Vagina (tissue), 2 donors: ENCODE data around the gene GPN3.
A peak's percentile ranks its signal among the peaks of the same experiment; 100 is the strongest.

ENCODE experiments used
- POLR2A ChIP-seq, 2 donors: fragments of 450-650 bp; IDR thresholded peaks; one replicate each; pipeline ENCODE4 v1.6.1; 2017; ENCODE audit warnings: antibody characterized with exemption in 2 of 2, mild to moderate bottlenecking in 2 of 2, moderate library complexity in 2 of 2
- TF ChIP-seq, protein P1 (sequence below), 3 experiments: fragments of 450-650 bp in 2 of 3; fragments of 200-600 bp in 1 of 3; sonication (generic) in 1 of 3; IDR thresholded peaks; one replicate each; pipeline ENCODE4 v1.5.1; 2017 to 2019; ENCODE audit warnings: antibody characterized with exemption in 3 of 3, mild to moderate bottlenecking in 2 of 3, moderate library complexity in 2 of 3

DNA sequence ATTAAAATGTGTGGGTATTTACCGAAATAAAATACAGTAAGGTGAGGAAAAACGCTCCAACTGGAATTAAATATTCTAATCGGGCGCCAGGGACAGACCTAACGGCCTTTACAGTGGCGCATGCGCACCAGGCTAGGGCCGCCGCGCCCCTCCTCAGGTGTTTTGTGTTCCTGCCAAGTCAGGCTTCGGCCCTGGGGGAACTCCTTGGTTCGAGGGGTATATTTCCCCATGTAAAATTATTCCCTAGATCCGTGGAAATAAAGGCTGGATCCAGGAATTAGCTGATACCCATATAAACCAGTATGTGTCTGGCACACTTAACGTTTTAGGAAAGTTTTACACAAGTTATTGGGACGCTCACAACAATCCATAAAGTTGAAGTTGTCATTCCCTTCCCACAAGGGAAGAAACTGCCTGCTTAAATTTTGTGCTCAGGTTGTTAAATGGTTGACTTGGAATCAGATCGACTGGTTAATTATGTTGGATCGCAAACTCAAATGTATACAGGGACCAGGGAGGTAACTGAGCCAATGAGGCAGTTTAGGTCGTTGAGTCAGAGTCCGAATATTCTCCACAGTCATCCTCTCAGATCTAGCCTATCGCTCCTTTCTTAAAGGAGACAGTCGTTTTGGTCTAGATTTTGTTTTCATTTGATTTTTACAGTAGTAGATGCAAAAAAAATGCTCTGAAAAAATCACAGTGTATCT, 63.9 kb downstream of the GPN3 start:
- TF ChIP-seq, protein P1, sequence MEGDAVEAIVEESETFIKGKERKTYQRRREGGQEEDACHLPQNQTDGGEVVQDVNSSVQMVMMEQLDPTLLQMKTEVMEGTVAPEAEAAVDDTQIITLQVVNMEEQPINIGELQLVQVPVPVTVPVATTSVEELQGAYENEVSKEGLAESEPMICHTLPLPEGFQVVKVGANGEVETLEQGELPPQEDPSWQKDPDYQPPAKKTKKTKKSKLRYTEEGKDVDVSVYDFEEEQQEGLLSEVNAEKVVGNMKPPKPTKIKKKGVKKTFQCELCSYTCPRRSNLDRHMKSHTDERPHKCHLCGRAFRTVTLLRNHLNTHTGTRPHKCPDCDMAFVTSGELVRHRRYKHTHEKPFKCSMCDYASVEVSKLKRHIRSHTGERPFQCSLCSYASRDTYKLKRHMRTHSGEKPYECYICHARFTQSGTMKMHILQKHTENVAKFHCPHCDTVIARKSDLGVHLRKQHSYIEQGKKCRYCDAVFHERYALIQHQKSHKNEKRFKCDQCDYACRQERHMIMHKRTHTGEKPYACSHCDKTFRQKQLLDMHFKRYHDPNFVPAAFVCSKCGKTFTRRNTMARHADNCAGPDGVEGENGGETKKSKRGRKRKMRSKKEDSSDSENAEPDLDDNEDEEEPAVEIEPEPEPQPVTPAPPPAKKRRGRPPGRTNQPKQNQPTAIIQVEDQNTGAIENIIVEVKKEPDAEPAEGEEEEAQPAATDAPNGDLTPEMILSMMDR (IDR thresholded peaks at IDR 0.05): peak in 1 of 3 experiments; percentile 3
- no peak for TF ChIP-seq POLR2A (IDR thresholded peaks at IDR 0.05)
